ENCODE measurements around the gene LAMC1.
A peak's percentile ranks its signal among the peaks of the same experiment; 100 is the strongest.

LAMC1 gene

DNA sequence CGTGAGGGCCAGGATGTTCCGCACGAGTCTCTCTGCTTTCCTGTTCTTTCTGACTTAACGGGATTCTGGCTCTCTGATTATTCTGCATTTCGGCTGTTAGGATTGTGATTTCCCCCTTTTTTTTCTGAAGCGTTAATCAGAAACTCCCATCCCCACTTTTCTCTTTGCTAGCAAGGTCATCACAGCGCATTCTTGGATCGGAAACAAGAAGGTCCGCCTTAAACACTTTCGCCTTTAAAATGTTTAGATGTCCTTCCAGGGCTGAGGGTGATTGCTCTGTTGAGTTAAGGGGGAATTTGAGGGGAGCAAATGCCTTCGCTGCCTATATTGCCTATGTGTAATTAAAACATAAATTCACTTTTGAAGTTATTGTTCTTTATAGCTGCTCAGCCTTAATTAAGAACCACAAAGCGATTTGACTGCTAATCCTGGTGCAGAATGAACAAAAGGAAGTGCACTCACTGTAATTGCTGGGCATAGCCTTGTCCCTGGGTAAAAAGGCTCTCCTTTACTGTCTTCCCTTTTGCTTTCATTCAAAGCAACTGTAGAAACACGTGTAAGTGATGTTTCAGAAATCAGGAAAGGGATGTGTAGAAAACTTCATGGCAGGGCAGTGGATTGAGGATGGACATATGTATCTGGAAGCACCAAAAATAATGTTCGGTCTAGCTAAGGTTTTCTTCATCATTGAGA is 1.2 kb downstream of the LAMC1 start:
- TF ChIP-seq, protein P1, sequence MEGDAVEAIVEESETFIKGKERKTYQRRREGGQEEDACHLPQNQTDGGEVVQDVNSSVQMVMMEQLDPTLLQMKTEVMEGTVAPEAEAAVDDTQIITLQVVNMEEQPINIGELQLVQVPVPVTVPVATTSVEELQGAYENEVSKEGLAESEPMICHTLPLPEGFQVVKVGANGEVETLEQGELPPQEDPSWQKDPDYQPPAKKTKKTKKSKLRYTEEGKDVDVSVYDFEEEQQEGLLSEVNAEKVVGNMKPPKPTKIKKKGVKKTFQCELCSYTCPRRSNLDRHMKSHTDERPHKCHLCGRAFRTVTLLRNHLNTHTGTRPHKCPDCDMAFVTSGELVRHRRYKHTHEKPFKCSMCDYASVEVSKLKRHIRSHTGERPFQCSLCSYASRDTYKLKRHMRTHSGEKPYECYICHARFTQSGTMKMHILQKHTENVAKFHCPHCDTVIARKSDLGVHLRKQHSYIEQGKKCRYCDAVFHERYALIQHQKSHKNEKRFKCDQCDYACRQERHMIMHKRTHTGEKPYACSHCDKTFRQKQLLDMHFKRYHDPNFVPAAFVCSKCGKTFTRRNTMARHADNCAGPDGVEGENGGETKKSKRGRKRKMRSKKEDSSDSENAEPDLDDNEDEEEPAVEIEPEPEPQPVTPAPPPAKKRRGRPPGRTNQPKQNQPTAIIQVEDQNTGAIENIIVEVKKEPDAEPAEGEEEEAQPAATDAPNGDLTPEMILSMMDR (IDR thresholded peaks at IDR 0.05; ENCODE audit: insufficient read depth, low read depth, low read length, missing control alignments): no peak
- peak; percentile 33 for DNase-seq (ENCODE audit: low read depth)
- peak overlapping the region; percentile 76 for H3K4me3 ChIP-seq (ENCODE audit: low read length)

DNA sequence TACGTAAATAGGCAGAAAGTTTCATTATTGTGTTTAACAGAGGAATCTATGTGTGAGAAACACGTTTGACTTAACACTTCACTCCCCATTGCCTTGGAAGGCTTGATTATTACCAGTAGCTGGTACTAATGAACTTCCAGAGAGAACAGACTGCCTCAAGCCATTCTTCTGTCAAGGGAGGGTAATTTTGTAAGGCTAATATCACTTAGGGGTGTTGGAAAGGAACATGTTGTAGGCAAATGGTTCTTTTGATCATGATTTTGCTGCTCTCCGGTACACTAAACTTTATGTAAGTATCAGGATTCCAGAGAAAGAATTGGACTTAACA is 1.8 kb downstream of the LAMC1 start:
- peak overlapping the region; percentile 76 for H3K4me3 ChIP-seq (ENCODE audit: low read length)
- TF ChIP-seq, protein P1 (IDR thresholded peaks at IDR 0.05; ENCODE audit: insufficient read depth, low read depth, low read length, missing control alignments): no peak
- DNase-seq (ENCODE audit: low read depth): no peak

DNA sequence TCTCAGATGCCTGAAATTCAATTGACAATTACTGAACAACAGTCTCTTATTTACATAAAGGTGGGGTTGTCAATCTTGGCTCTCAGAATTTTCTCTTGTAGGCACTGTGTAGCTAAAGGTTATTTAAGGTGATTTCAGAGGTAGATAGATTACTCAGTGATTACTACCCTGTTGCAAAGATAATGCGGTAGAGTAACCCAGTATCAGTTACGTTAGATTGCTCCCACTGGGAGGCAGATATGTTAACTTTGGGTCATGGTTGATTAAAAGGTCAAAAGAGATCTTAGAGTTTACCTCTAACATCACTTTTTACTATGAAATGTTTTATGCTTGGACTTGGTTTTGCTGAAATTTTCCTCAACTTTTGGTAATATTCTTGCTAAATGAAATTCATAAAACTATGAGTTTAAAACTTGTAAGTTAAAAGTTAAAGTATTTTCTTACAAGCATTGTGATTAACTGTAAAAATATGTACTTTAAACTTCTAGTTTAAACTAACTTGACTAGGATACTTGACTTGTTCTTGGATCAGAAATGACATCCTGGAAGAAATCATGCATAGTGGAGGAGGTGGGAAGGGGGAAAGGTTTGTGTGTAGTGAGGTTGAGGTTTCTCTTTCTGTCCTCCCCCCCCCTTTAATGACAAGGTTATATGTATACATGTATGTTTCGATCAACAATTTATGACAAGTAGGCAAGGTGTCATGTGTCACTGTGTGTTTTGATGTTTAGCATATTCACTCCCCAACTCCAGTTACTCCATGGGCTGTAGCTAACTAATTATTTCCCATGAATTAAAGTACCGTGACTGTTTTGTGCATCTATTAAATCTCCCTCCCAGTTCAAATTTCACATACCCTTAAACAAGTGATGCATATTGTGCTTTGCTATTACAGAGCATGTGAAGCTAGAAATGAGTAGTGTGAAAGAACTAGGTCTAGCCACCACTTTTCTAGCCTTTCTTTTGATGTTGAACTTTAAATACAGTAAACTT is 2.9 kb downstream of the LAMC1 start:
- peak overlapping the region; percentile 76 for H3K4me3 ChIP-seq (ENCODE audit: low read length)
- DNase-seq (ENCODE audit: low read depth): peak; percentile 66
- TF ChIP-seq, protein P1 (IDR thresholded peaks at IDR 0.05; ENCODE audit: insufficient read depth, low read depth, low read length, missing control alignments): no peak

DNA sequence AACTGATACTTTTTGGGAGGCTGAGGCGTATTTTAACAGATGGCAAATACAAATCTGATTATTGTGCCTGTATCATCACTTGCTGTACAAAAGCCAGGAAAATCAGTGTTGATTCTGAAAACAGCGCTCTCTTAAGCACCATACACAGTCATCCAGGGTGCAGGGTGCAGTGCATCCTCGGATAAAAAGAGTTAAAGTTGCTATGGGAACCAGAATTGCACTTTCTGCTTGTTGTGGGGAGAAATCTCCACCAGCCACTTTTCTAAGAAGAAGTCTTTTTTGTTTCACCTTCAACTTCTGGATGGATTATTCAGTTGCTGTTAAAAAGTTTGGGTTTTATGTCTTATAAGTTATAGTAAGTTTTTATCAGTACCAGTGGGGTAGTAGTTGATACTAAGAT is 3.8 kb downstream of the LAMC1 start:
- no peak for DNase-seq (ENCODE audit: low read depth)
- TF ChIP-seq, protein P1 (IDR thresholded peaks at IDR 0.05; ENCODE audit: insufficient read depth, low read depth, low read length, missing control alignments): no peak
- no peak overlapping the region for H3K4me3 ChIP-seq (ENCODE audit: low read length)

DNA sequence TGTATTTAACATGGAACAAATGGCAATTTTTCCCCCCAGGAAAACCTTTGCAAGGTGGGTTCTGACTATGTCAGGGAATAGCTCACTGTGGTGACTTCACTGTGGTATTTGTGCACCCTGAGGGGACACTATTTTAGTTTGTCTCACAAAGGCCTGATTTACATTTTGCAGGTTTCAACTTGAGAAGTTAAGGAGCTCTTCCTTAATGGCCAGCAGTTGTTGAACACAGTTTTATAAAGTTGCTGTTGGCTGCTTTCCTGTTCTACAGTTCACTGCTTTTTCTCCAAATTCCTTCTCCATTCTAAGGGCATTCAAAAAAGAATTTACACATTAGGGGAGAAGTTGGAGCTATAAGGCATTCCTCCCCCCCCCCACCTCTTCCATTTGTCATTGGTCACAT is 4.6 kb downstream of the LAMC1 start:
- H3K4me3 ChIP-seq (ENCODE audit: low read length): no peak overlapping the region
- TF ChIP-seq, protein P1 (IDR thresholded peaks at IDR 0.05; ENCODE audit: insufficient read depth, low read depth, low read length, missing control alignments): no peak
- DNase-seq (ENCODE audit: low read depth): peak; percentile 51

DNA sequence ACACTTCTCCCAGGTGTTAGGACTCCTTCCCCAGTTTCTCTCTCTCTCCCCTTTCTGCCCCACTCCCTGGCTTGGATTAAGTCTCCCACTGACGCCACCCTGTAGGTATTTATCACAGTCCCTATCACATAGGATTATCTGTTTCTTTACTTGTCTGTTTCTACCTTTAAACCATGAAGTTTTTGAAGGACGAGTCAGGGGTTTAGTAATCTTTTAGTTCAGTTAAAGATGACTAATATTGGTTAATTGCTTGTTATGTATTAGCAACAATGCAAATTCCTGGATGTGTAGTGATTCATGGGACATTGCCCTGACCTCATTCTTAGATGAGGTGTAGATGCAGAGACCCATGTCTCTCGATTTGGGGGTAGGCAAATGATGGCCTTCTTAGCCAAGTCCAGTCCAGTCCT is 6.4 kb downstream of the LAMC1 start:
- TF ChIP-seq, protein P1 (IDR thresholded peaks at IDR 0.05; ENCODE audit: insufficient read depth, low read depth, low read length, missing control alignments): no peak
- H3K4me3 ChIP-seq (ENCODE audit: low read length): no peak overlapping the region
- peak; percentile 87 for DNase-seq (ENCODE audit: low read depth)
